Nephron progenitor cell (in vitro differentiated cells): Measurements from ENCODE around the gene NIM1K.

Experiments used
- DNase-seq: peaks from one replicate; pipeline ENCODE4 v3.0.0; 2021
- H3K27ac Mint-ChIP-seq: 2 replicates; pipeline ENCODE4 v1.8.0; 2021; ENCODE audit warnings: mild to moderate bottlenecking, moderate library complexity, mixed read lengths
- H3K27me3 Mint-ChIP-seq: 2 replicates; pipeline ENCODE4 v1.8.0; 2021; ENCODE audit warnings: mild to moderate bottlenecking, low read depth, mixed read lengths; ENCODE audit not compliant: poor library complexity
- H3K36me3 Mint-ChIP-seq: 2 replicates; pipeline ENCODE4 v1.8.0; 2021; ENCODE audit warnings: low read depth, mixed read lengths
- H3K4me1 Mint-ChIP-seq: 2 replicates; pipeline ENCODE4 v1.8.0; 2021; ENCODE audit warnings: mixed read lengths
- H3K4me3 Mint-ChIP-seq: 2 replicates; pipeline ENCODE4 v1.8.0; 2021; ENCODE audit warnings: mild to moderate bottlenecking, moderate library complexity, mixed read lengths
- H3K9me3 Mint-ChIP-seq: 2 replicates; pipeline ENCODE4 v1.8.0; 2021; ENCODE audit warnings: mild to moderate bottlenecking, moderate library complexity, mixed read lengths
- CTCF ChIP-seq: fragments of 200-600 bp; sonication (generic); IDR thresholded peaks from 2 replicates; pipeline ENCODE4 v1.5.0; 2021; ENCODE audit warnings: antibody characterized with exemption

NIM1K gene

DNA sequence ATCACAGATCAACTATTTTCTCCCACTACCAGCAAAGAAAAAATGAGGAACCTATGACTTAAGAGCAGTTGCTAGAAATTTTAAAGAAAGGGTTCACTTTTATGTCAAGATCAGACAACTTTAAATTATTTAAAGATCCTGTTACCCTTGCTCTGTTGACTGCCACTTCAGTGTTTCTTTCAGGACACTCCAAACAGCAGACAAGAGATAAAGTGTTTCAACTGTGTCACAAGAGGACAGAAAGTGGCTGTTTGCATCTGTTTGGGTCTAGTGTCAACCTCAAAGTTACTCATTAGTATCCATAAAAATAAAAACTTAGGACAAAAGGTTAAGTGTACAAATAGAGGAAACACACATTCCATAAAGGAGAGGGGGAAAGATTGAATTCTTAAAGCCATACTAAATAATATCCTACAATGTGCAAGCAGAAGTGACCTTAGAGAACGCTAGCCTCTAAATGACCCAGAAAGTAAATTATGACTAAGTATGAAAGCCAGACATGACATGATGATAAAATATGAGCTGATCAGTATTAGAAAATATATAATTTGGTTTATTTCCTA, 96.3 kb downstream of the NIM1K start:
- Mint-ChIP-seq H3K9me3 (no peaks in the 10 kb centered on the region), H3K36me3 (peaks cover 75% of the 10 kb centered on the region), H3K27me3 (no peaks in the 10 kb centered on the region), H3K27ac (no peak overlapping the region), H3K4me3 (no peak overlapping the region), H3K4me1 (no peaks in the 10 kb centered on the region)
- no peak for DNase-seq
- TF ChIP-seq CTCF = no peak

- no peak overlapping the region for H3K27ac Mint-ChIP-seq
- peaks cover 2% of the 10 kb centered on the region for H3K27me3 Mint-ChIP-seq
- TF ChIP-seq CTCF = no peak
- no peak overlapping the region for H3K4me3 Mint-ChIP-seq
- DNase-seq = no peak
- no peaks in the 10 kb centered on the region for H3K4me1 Mint-ChIP-seq
- H3K36me3 Mint-ChIP-seq = peaks cover 88% of the 10 kb centered on the region
- no peaks in the 10 kb centered on the region for H3K9me3 Mint-ChIP-seq
Observed at GRCh38 chr5:43290726-43291125, 98.7 kb downstream of the NIM1K start.

DNA sequence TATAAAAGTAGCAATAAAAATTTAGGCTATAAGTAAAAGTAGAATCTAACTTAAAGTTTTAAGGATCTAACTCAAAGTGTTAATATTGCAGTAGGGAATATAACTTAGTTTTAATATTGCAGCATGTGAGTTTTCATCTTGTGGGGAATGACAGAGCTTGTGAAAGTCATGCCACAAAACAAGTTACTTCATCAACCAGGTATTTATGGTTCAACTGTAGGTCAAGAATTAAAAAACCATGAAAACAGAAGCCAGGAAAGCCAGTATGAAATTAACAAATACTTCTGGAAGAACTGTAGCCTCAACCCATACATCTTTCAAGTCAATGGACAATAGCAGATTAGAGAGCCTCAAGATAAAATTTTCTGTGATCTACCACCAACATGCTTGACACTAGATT, 102.2 kb downstream of the NIM1K start:
- Mint-ChIP-seq H3K4me3 (no peak overlapping the region), H3K4me1 (no peaks in the 10 kb centered on the region), H3K27ac (no peak overlapping the region), H3K27me3 (peaks cover 2% of the 10 kb centered on the region), H3K36me3 (peaks cover 89% of the 10 kb centered on the region), H3K9me3 (no peaks in the 10 kb centered on the region)
- no peak for DNase-seq
- no peak for TF ChIP-seq CTCF

- H3K27me3 Mint-ChIP-seq = peaks cover 2% of the 10 kb centered on the region
- H3K36me3 Mint-ChIP-seq = peaks cover 88% of the 10 kb centered on the region
- H3K27ac Mint-ChIP-seq = no peak overlapping the region
Observed at GRCh38 chr5:43295202-43295601, 103.2 kb downstream of the NIM1K start.

DNA sequence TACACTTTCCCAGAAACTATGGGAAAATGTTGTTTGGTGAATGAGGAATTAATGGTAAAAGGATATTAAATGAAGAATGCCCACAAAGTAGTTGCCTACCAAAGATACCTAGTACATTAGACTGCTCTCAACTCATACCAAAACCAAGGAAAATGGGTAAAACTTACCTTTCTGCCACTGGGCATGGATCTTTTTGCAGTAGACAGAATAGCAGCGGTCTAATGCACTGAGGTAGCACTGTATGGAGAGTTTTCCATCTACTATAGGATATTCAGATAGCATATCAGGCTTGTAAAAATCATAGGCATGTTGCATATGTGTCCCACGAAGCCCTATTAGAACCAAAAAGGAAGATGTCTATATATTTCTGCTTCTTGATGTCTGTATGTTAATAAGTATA, 104.8 kb downstream of the NIM1K start:
- H3K4me1 Mint-ChIP-seq = peaks cover 9% of the 10 kb centered on the region
- no peaks in the 10 kb centered on the region for H3K9me3 Mint-ChIP-seq
- H3K27ac Mint-ChIP-seq = no peak overlapping the region
- H3K27me3 Mint-ChIP-seq = peaks cover 2% of the 10 kb centered on the region
- no peak for TF ChIP-seq CTCF
- no peak overlapping the region for H3K4me3 Mint-ChIP-seq
- DNase-seq = no peak
- H3K36me3 Mint-ChIP-seq = peaks cover 88% of the 10 kb centered on the region

More at GRCh38 chr5:43295202-43295601, 103.2 kb downstream of the NIM1K start:
- no peak for DNase-seq
- no peaks in the 10 kb centered on the region for H3K9me3 Mint-ChIP-seq
- TF ChIP-seq CTCF = no peak
- H3K4me3 Mint-ChIP-seq = no peak overlapping the region
- H3K4me1 Mint-ChIP-seq = no peaks in the 10 kb centered on the region

DNA sequence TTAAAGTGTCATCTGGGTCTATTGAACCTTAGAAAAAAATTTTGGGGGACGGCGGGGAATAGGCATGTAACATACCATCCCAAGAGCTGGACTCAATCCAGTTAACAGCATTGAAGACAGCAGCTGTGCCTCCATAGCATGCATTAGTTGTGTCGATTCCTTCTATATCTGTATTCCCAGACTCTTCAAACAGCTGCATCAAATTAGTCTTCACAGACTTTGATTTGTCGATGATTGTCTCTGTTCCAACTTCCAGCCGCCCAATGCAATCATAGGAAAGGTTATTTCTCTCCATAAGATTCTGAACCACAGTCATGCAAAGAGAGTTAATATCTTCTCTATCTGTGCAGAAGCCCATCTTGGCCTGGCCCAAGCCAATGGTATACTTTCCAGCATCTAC, 106.4 kb downstream of the NIM1K start:
- peaks cover 22% of the 10 kb centered on the region for H3K4me1 Mint-ChIP-seq
- H3K27me3 Mint-ChIP-seq = peaks cover 2% of the 10 kb centered on the region
- no peak for DNase-seq
- H3K36me3 Mint-ChIP-seq = peaks cover 93% of the 10 kb centered on the region
- H3K27ac Mint-ChIP-seq = no peak overlapping the region
- TF ChIP-seq CTCF = no peak
- H3K4me3 Mint-ChIP-seq = no peak overlapping the region
- H3K9me3 Mint-ChIP-seq = no peaks in the 10 kb centered on the region
